IPS-18a (cell line): Measurements from ENCODE around the gene KRT32.

Experiments used
- H3K27ac ChIP-seq: one replicate; pipeline ENCODE4 v1.5.1; 2013; ENCODE audit warnings: low read length
- H3K27me3 ChIP-seq: one replicate; pipeline ENCODE4 v1.6.1; 2013; ENCODE audit warnings: mild to moderate bottlenecking, low read length; ENCODE audit not compliant: control insufficient read depth, insufficient read depth
- H3K36me3 ChIP-seq: one replicate; pipeline ENCODE4 v1.6.1; 2013; ENCODE audit warnings: low read depth, low read length; ENCODE audit not compliant: control insufficient read depth
- H3K4me1 ChIP-seq: one replicate; pipeline ENCODE4 v1.6.1; 2013; ENCODE audit warnings: low read depth, low read length; ENCODE audit not compliant: control insufficient read depth
- H3K4me3 ChIP-seq: one replicate; pipeline ENCODE4 v1.5.1; 2013; ENCODE audit warnings: low read length
- H3K9ac ChIP-seq: one replicate; pipeline ENCODE4 v1.6.1; 2013; ENCODE audit warnings: mild to moderate bottlenecking, low read length, moderate library complexity
- H3K9me3 ChIP-seq: one replicate; pipeline ENCODE4 v1.6.1; 2013; ENCODE audit warnings: low read depth, low read length; ENCODE audit not compliant: control insufficient read depth

Gene KRT32

GRCh38 chr17:41455236-41455635, 11.9 kb downstream of the KRT32 start:
- Histone ChIP-seq H3K4me1 (no peaks in the 10 kb centered on the region), H3K36me3 (no peaks in the 10 kb centered on the region), H3K9ac (no peak overlapping the region), H3K4me3 (no peak overlapping the region), H3K27ac (no peak overlapping the region), H3K9me3 (no peaks in the 10 kb centered on the region), H3K27me3 (no peaks in the 10 kb centered on the region)

GRCh38 chr17:41453066-41453465, 14.1 kb downstream of the KRT32 start:
- no peaks in the 10 kb centered on the region for H3K9me3 ChIP-seq
- H3K27ac ChIP-seq = no peak overlapping the region
- no peaks in the 10 kb centered on the region for H3K36me3 ChIP-seq
- no peaks in the 10 kb centered on the region for H3K27me3 ChIP-seq
- no peaks in the 10 kb centered on the region for H3K4me1 ChIP-seq
- no peak overlapping the region for H3K9ac ChIP-seq
- no peak overlapping the region for H3K4me3 ChIP-seq

- no peaks in the 10 kb centered on the region for H3K4me1 ChIP-seq
- no peaks in the 10 kb centered on the region for H3K27me3 ChIP-seq
- H3K9me3 ChIP-seq = no peaks in the 10 kb centered on the region
- H3K9ac ChIP-seq = no peak overlapping the region
- no peaks in the 10 kb centered on the region for H3K36me3 ChIP-seq
- H3K27ac ChIP-seq = no peak overlapping the region
- H3K4me3 ChIP-seq = no peak overlapping the region
Observed at GRCh38 chr17:41452281-41452680, 14.9 kb downstream of the KRT32 start.

GRCh38 chr17:41451154-41451728, 15.9 kb downstream of the KRT32 start:
- no peak overlapping the region for H3K27ac ChIP-seq
- no peaks in the 10 kb centered on the region for H3K4me1 ChIP-seq
- no peak overlapping the region for H3K9ac ChIP-seq
- no peaks in the 10 kb centered on the region for H3K9me3 ChIP-seq
- no peaks in the 10 kb centered on the region for H3K36me3 ChIP-seq
- H3K27me3 ChIP-seq = no peaks in the 10 kb centered on the region
- H3K4me3 ChIP-seq = no peak overlapping the region

- no peaks in the 10 kb centered on the region for H3K36me3 ChIP-seq
- no peak overlapping the region for H3K9ac ChIP-seq
- no peak overlapping the region for H3K4me3 ChIP-seq
- H3K27me3 ChIP-seq = no peaks in the 10 kb centered on the region
- no peaks in the 10 kb centered on the region for H3K9me3 ChIP-seq
- no peaks in the 10 kb centered on the region for H3K4me1 ChIP-seq
- no peak overlapping the region for H3K27ac ChIP-seq
Observed at GRCh38 chr17:41449008-41449407, 18.2 kb downstream of the KRT32 start.

- no peaks in the 10 kb centered on the region for H3K9me3 ChIP-seq
- H3K9ac ChIP-seq = no peak overlapping the region
- H3K4me3 ChIP-seq = no peak overlapping the region
- no peaks in the 10 kb centered on the region for H3K4me1 ChIP-seq
- H3K36me3 ChIP-seq = no peaks in the 10 kb centered on the region
- no peak overlapping the region for H3K27ac ChIP-seq
- H3K27me3 ChIP-seq = no peaks in the 10 kb centered on the region
Observed at GRCh38 chr17:41448506-41448905, 18.7 kb downstream of the KRT32 start.

- Histone ChIP-seq H3K36me3 (no peaks in the 10 kb centered on the region), H3K4me1 (no peaks in the 10 kb centered on the region), H3K27ac (no peak overlapping the region), H3K4me3 (no peak overlapping the region), H3K9me3 (no peaks in the 10 kb centered on the region), H3K9ac (no peak overlapping the region), H3K27me3 (no peaks in the 10 kb centered on the region)
Observed at GRCh38 chr17:41446806-41447205, 20.4 kb downstream of the KRT32 start.

- Histone ChIP-seq H3K27me3 (no peaks in the 10 kb centered on the region), H3K36me3 (no peaks in the 10 kb centered on the region), H3K9ac (no peak overlapping the region), H3K4me1 (no peaks in the 10 kb centered on the region), H3K9me3 (no peaks in the 10 kb centered on the region), H3K27ac (no peak overlapping the region), H3K4me3 (no peak overlapping the region)
Observed at GRCh38 chr17:41444640-41445039, 22.5 kb downstream of the KRT32 start.

- Histone ChIP-seq H3K27ac (no peak overlapping the region), H3K4me3 (no peak overlapping the region), H3K27me3 (no peaks in the 10 kb centered on the region), H3K9ac (no peak overlapping the region), H3K4me1 (no peaks in the 10 kb centered on the region), H3K36me3 (no peaks in the 10 kb centered on the region), H3K9me3 (no peaks in the 10 kb centered on the region)
Observed at GRCh38 chr17:41444186-41444585, 23.0 kb downstream of the KRT32 start.

GRCh38 chr17:41442739-41443138, 24.4 kb downstream of the KRT32 start:
- H3K4me1 ChIP-seq = no peaks in the 10 kb centered on the region
- no peak overlapping the region for H3K27ac ChIP-seq
- no peak overlapping the region for H3K4me3 ChIP-seq
- no peaks in the 10 kb centered on the region for H3K36me3 ChIP-seq
- no peaks in the 10 kb centered on the region for H3K9me3 ChIP-seq
- H3K27me3 ChIP-seq = no peaks in the 10 kb centered on the region
- no peak overlapping the region for H3K9ac ChIP-seq

GRCh38 chr17:41440531-41441033, 26.6 kb downstream of the KRT32 start, which contains the start of gene KRT38:
Gene KRT38 (minus strand): TSS chr17:41440983. CDS start chr17:41440921, 62 bp downstream.
- H3K9me3 ChIP-seq = no peaks in the 10 kb centered on the region
- H3K9ac ChIP-seq = no peak within 1 kb of the TSS
- no peaks in the 10 kb centered on the region for H3K27me3 ChIP-seq
- H3K27ac ChIP-seq = no peak within 1 kb of the TSS
- no peaks in the 10 kb centered on the region for H3K4me1 ChIP-seq
- H3K36me3 ChIP-seq = no peaks in the 10 kb centered on the region
- H3K4me3 ChIP-seq = no peak within 1 kb of the TSS

- Histone ChIP-seq H3K4me3 (no peak overlapping the region), H3K27me3 (no peaks in the 10 kb centered on the region), H3K9me3 (no peaks in the 10 kb centered on the region), H3K9ac (no peak overlapping the region), H3K4me1 (no peaks in the 10 kb centered on the region), H3K36me3 (no peaks in the 10 kb centered on the region), H3K27ac (no peak overlapping the region)
Observed at GRCh38 chr17:41439375-41439774, 27.8 kb downstream of the KRT32 start.
